Stomach (tissue), 4 donors: ENCODE results near the gene KCNK10.

Experiments used
- POLR2A ChIP-seq, 4 donors: fragments of 450-650 bp; IDR thresholded peaks; one replicate each; pipeline ENCODE4 v1.6.1; 2016; ENCODE audit warnings: antibody characterized with exemption in 4 of 4, control low read depth in 2 of 4, mild to moderate bottlenecking in 1 of 4, moderate library complexity in 1 of 4
- TF ChIP-seq, protein P1 (sequence below), 7 experiments: fragments of 450-650 bp in 4 of 7; fragments of 200-600 bp in 3 of 7; sonication (generic) in 3 of 7; IDR thresholded peaks; one replicate each; pipeline ENCODE4 v1.5.1; 2016 to 2019; ENCODE audit warnings: antibody characterized with exemption in 7 of 7, control low read depth in 2 of 7, mild to moderate bottlenecking in 1 of 7

DNA sequence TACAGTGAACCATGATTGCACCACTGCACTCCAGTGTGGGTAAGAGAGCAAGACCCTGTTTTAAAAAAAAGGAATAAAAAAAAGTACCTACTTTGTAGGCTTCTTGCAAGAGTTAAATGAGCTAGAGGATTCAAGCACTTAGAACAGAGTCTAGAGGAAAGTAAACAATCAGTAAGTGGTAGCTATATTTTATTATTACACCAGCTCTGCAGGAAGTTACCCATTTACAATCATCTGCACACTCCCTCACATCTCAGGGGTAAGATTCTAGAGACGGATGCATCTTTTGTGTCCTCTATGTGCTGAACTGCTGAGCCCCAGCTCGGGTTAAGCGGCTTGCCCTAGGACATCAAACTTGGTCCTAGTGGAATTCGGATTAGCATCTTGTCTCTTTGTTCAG lies 67.3 kb downstream of the KCNK10 start:
- TF ChIP-seq, protein P1, sequence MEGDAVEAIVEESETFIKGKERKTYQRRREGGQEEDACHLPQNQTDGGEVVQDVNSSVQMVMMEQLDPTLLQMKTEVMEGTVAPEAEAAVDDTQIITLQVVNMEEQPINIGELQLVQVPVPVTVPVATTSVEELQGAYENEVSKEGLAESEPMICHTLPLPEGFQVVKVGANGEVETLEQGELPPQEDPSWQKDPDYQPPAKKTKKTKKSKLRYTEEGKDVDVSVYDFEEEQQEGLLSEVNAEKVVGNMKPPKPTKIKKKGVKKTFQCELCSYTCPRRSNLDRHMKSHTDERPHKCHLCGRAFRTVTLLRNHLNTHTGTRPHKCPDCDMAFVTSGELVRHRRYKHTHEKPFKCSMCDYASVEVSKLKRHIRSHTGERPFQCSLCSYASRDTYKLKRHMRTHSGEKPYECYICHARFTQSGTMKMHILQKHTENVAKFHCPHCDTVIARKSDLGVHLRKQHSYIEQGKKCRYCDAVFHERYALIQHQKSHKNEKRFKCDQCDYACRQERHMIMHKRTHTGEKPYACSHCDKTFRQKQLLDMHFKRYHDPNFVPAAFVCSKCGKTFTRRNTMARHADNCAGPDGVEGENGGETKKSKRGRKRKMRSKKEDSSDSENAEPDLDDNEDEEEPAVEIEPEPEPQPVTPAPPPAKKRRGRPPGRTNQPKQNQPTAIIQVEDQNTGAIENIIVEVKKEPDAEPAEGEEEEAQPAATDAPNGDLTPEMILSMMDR (IDR thresholded peaks at IDR 0.05), result no peak
- TF ChIP-seq POLR2A (IDR thresholded peaks at IDR 0.05), result no peak
